ENCODE data around the gene PDE10A.
"Not testable (repeated sequence)": the region's sequence is repeated elsewhere in the genome, so short reads cannot be mapped to it uniquely, and the experiment has no call there.

DNA sequence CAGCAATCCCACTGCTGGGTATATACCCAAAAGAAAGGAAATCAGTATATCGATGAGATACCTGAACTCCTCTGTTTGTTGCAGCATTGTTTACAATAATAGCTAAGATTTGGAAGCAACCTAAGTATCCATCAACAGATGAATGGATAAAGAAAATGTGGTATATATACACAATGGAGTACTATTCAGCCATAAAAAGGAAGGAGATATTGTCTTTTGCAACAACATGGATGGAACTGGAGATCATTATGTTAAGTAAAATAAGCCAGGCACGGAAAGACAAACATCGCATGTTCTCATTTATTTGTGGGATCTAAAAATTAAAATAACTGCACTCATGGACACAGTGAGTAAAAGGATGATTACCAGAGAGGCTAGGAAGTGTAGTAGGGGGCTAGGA is 108.4 kb downstream of the PDE10A start:
- not testable (repeated sequence) for TF ChIP-seq EZH2 (IDR thresholded peaks at IDR 0.05; ENCODE audit: borderline replicate concordance, low read length)
- TF ChIP-seq, protein P1, sequence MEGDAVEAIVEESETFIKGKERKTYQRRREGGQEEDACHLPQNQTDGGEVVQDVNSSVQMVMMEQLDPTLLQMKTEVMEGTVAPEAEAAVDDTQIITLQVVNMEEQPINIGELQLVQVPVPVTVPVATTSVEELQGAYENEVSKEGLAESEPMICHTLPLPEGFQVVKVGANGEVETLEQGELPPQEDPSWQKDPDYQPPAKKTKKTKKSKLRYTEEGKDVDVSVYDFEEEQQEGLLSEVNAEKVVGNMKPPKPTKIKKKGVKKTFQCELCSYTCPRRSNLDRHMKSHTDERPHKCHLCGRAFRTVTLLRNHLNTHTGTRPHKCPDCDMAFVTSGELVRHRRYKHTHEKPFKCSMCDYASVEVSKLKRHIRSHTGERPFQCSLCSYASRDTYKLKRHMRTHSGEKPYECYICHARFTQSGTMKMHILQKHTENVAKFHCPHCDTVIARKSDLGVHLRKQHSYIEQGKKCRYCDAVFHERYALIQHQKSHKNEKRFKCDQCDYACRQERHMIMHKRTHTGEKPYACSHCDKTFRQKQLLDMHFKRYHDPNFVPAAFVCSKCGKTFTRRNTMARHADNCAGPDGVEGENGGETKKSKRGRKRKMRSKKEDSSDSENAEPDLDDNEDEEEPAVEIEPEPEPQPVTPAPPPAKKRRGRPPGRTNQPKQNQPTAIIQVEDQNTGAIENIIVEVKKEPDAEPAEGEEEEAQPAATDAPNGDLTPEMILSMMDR (IDR thresholded peaks at IDR 0.05; ENCODE audit: low read length), result not testable (repeated sequence)

Measured in OCI-LY1 (cell line).